Subcutaneous abdominal adipose tissue (tissue), 5 donors: ENCODE data around the gene EDEM2.
A peak's percentile ranks its signal among the peaks of the same experiment; 100 is the strongest.
"Not testable (repeated sequence)": the region's sequence is repeated elsewhere in the genome, so short reads cannot be mapped to it uniquely, and the experiment has no call there.

Source experiments
- H3K27ac ChIP-seq: one replicate; pipeline ENCODE4 v1.7.0; 2013; ENCODE audit warnings: low read depth, mild to moderate bottlenecking, inconsistent platforms, low read length, moderate library complexity
- H3K27me3 ChIP-seq, 5 donors: one replicate each; pipeline ENCODE4 v1.7.0; 2013; ENCODE audit warnings: low read length in 5 of 5, inconsistent platforms in 1 of 5; ENCODE audit not compliant: control insufficient read depth in 5 of 5, insufficient read depth in 4 of 5
- H3K36me3 ChIP-seq, 5 donors: one replicate each; pipeline ENCODE4 v1.7.0; 2013; ENCODE audit warnings: low read length in 5 of 5; ENCODE audit not compliant: control insufficient read depth in 5 of 5, insufficient read depth in 5 of 5
- H3K4me1 ChIP-seq, 5 donors: one replicate each; pipeline ENCODE4 v1.7.0; 2013; ENCODE audit warnings: low read length in 5 of 5, mild to moderate bottlenecking in 3 of 5, moderate library complexity in 1 of 5; ENCODE audit not compliant: control insufficient read depth in 5 of 5, insufficient read depth in 5 of 5
- H3K4me3 ChIP-seq, 5 donors: one replicate each; pipeline ENCODE4 v1.7.0; 2013; ENCODE audit warnings: low read length in 5 of 5, low read depth in 1 of 5
- H3K9ac ChIP-seq, 5 donors: one replicate each; pipeline ENCODE4 v1.7.0; 2013; ENCODE audit warnings: low read length in 5 of 5, mild to moderate bottlenecking in 4 of 5, moderate library complexity in 3 of 5
- H3K9me3 ChIP-seq, 5 donors: one replicate each; pipeline ENCODE4 v1.7.0; 2013; ENCODE audit warnings: low read length in 5 of 5; ENCODE audit not compliant: control insufficient read depth in 5 of 5
- donor health status: healthy.
- donor health status: healthy.
- donor health status: healthy.
- donor health status: healthy.
- donor health status: healthy.

Gene EDEM2

DNA sequence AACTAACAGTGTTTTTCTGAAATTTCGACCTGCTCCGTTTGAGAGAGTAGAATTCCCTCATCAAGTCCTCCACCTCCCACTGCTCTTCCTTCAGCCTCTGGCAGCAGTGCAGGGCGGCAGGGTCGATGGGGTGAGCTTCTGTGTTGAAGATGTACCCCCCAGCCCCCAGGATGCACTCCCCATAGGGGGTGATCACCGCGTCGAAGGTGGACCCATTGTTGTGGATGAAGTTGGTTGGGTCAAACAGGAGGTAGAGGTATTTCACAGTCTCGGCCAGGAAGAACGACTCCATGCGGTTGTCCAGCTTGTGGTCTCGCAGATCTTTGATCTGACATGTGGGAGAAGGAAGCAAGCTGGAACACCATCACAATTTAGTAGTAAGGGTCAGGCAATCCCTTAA, 31.5 kb downstream of the EDEM2 start:
- no peak overlapping the region for H3K9ac ChIP-seq
- no peaks in the 10 kb centered on the region for H3K9me3 ChIP-seq
- H3K4me1 ChIP-seq: peaks cover 0 to 13% (median 5%) of the 10 kb centered on the region in 5 donors
- peaks cover 4 to 53% (median 36%) of the 10 kb centered on the region in 5 donors for H3K36me3 ChIP-seq
- no peaks in the 10 kb centered on the region for H3K27me3 ChIP-seq
- no peak overlapping the region for H3K4me3 ChIP-seq
- no peak overlapping the region for H3K27ac ChIP-seq

DNA sequence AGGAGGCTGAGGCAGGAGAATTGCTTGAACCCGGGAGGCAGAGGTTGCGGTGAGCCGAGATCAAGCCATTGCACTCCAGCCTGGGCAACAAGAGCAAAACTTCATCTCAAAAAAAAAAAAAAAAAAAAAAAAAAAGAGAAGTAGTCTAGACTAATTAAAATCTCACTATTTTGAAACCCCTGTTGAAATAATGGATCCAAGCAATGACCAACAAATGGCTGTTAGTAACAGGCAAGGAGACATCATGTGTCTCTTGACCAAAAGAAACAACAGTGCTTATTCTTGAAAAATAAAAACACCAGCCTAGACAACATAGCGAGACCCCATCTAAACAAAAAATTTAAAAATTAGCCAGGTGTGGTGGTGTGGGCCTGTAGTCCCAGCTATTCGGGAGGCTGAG, 34.9 kb downstream of the EDEM2 start:
- peaks cover 0 to 31% (median 16%) of the 10 kb centered on the region in 5 donors for H3K36me3 ChIP-seq
- not testable (repeated sequence) for H3K9me3 ChIP-seq, H3K27me3 ChIP-seq, H3K4me1 ChIP-seq, H3K27ac ChIP-seq, H3K9ac ChIP-seq, H3K4me3 ChIP-seq

DNA sequence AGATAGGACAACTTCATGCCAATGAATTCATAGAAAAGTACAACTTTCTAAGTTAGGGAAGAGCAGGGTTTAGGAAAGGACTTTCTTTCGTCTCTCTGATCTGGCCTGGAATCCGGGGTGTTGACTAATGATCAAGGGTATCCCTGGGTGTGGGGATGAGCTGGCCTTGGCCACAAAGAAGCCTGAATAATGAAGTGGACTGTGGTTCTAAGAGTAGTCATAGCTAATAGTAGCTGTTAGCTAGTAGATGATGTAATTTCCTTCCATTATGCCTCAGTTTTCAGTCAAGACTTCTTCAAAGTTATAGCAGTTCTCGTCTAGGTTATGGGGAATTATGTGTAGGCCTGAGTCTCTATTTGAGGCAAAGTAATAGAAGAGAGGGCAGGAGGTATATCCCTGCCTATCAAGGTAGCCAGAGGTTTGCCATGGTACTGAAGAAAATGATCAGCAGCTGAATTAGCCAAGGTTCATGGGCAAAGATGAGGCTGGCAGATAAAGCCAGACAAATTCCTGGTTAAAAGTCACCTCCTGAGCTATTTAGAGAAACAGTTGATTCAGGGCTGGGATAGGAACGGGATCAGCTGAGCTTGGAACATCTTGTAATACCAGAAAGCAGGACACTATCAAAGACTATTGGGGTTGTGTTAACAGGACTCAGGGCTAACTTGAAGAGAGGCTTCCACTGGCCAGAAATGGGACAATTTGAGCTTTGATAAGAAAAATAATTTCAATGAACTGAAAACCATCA, 35.8 kb downstream of the EDEM2 start:
- no peaks in the 10 kb centered on the region for H3K9me3 ChIP-seq
- H3K36me3 ChIP-seq: peaks cover 0 to 30% (median 14%) of the 10 kb centered on the region in 5 donors
- peaks cover 0 to 8% (median 0%) of the 10 kb centered on the region in 5 donors for H3K4me1 ChIP-seq
- H3K9ac ChIP-seq: no peak overlapping the region
- no peak overlapping the region for H3K4me3 ChIP-seq
- H3K27me3 ChIP-seq: no peaks in the 10 kb centered on the region
- H3K27ac ChIP-seq: no peak overlapping the region

DNA sequence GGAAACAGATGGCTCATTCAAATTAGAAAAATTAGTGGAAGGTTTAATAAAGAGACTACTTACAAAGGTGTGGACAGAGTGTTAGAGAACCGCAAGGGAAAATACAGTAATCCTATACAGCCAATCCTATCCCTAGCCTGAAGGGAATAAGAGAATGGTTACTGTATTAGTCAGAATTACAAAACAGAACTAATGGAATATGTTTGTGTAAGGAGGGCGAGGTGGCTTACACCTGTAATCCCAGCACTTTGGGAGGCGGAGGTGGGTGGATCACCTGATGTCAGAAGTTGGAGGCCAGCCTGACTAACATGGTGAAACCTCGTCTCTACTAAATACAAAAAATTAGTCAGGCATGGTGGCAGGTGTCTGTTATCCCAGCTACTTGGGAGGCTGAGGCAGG, 38.2 kb downstream of the EDEM2 start:
- H3K4me3 ChIP-seq: no peak overlapping the region
- peaks cover 0 to 9% (median 0%) of the 10 kb centered on the region in 5 donors for H3K36me3 ChIP-seq

DNA sequence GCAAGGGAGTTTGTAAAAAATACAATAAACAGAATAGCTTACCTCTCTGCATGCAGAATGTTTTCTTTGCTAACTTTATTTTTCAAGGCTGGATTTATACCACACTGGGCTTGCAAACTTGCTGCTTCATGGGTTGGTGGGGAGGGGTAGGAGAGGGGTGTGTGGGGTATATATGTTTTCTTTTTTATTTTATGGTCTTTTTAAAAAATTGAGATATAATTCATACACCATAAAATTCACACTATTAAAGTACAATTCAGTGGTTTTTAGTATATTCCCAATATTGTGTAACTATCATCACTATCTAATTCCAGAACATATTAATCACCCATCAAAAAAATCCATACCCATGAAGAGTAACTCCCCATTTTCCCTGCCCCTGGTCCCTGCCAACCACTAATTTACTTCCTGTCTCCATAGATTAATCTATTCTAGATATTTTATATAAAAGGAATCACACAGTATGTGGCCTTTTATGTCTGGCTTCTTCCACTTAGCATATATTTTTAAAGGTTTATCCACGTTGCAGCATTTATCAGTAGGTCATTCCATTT, 40.2 kb downstream of the EDEM2 start:
- peaks cover 0 to 9% (median 0%) of the 10 kb centered on the region in 5 donors for H3K36me3 ChIP-seq
- H3K9ac ChIP-seq: no peak overlapping the region
- H3K4me1 ChIP-seq: peaks cover 0 to 12% (median 7%) of the 10 kb centered on the region in 5 donors
- no peaks in the 10 kb centered on the region for H3K9me3 ChIP-seq
- H3K27me3 ChIP-seq: no peaks in the 10 kb centered on the region
- no peak overlapping the region for H3K4me3 ChIP-seq
- no peak overlapping the region for H3K27ac ChIP-seq

More for the DNA sequence above, 38.2 kb downstream of the EDEM2 start:
- no peak overlapping the region for H3K27ac ChIP-seq
- H3K4me1 ChIP-seq: peaks cover 0 to 7% (median 2%) of the 10 kb centered on the region in 5 donors
- H3K9ac ChIP-seq: no peak overlapping the region
- H3K9me3 ChIP-seq: no peaks in the 10 kb centered on the region
- H3K27me3 ChIP-seq: no peaks in the 10 kb centered on the region

DNA sequence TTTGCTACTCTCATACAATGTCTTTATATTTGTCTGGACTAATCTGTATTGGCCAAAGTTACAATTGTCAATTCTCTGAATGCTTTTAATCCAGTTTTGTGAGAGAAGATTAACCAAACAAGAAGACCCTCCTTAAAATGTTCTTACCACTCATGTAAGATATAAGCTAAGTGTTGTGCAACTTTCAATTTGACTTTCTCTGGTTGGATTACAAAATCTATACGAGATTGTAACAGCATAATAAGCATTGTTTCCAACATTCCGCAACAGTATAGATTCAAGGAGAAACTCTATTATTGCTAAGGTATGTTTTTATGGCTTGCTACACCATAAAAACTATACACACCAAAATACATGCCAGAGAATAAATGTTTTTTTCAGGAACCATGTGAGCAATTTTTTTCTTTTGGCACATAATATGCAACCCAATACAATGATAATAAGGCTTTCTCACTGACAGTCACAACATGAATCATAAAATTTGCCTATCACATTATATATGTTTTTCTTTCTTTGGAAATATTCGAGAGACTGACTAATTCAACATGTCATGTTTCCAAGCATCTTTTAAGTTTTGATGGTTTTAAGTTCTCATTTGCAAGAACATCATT, 42.3 kb downstream of the EDEM2 start:
- Histone ChIP-seq H3K27ac (no peak overlapping the region), H3K4me1 (peaks cover 0 to 21% (median 16%) of the 10 kb centered on the region in 5 donors), H3K4me3 (no peak overlapping the region), H3K36me3 (no peaks in the 10 kb centered on the region), H3K27me3 (no peaks in the 10 kb centered on the region), H3K9ac (no peak overlapping the region), H3K9me3 (no peaks in the 10 kb centered on the region)

DNA sequence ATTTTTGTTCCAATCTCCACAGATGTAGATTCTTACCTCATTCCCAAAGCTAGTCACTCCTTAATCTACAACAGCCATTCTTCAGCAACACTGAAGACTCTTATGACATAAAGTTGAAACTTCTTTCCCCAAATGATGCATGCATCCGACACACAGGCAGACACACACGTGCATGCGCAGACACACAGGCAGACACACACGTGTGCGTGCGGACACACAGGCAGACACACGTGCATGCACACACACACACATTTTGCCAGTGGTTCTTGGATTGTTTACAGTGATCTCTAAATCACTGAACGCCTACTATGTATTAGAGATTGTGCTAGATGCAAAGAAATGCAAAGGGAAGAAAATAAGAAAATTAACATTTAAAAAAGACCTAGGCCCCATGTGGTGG, 45.5 kb downstream of the EDEM2 start:
- Histone ChIP-seq H3K4me1 (peaks cover 0 to 25% (median 19%) of the 10 kb centered on the region in 5 donors), H3K27ac (no peak overlapping the region), H3K4me3 (no peak overlapping the region), H3K9me3 (no peaks in the 10 kb centered on the region), H3K27me3 (no peaks in the 10 kb centered on the region), H3K9ac (no peak overlapping the region), H3K36me3 (no peaks in the 10 kb centered on the region)

DNA sequence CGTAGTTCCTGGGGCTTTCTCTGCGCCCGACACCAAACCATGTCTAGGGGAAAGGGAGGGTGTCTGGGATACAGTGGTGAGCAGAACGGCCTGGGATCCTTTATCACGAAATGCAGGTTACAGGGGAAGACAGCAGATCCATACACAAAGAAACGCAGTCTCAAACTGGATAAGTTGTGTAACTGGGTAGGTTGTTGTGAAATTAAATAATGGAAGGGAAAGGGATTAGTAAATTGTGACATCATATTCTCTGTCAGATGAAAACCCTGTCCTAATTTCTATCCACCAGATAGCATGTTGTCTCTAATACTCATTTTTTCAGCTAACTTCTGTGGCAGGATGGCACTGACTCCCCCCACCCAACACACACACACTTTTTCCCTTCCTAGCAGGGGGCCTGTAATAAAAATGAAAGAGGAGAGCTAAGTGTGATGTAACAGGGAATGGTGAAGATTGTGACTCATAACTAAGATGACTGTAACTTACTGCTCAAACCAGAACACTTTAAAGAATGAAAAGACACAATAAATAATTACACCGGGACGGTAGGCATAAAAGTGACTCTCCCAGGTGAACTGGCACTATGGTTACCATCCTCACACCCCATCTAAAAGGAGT, 53.8 kb downstream of the EDEM2 start:
- H3K27ac ChIP-seq: peak overlapping the region; percentile 93
- H3K9ac ChIP-seq: peak overlapping the region; percentile 91 to 100 (median 98)
- H3K4me3 ChIP-seq: peak overlapping the region; percentile 77 to 97 (median 90)

DNA sequence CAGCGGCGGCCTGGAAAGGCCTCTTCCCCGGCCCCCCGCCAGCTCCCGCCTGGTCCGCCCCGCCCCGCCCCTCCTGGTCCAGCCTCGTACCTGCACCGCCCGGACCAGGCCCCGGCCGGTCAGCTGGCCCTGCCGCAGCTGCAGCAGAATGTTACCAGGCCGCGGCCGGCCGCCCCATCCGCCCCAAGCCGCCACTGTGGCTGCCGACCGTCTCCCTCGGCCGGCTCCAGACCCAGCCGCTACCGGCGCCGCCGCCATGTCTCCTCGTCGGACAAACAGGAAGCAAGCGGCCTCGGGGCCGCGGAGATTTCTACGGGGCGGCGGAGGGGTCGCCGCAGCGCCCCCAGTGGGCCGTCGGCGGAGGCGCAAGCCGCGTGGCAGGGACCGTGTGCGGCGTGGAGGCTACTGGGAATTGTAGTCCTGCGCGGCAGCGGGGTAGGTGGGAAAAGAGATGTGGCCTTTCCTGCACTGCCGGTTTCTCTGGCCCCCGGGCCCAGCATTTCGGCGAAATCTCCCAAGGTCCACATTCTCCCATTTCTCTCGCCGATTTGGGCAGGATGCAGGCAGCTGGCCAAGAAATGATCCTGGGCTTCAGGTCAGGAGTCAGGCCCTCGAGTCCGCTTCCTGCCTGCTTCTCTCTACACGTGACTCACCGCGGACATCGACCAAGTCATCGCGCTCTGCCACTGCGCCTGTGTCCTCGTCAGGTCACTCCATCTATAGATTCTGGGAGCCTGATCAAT, 54.4 kb downstream of the EDEM2 start, which contains the start of gene TRPC4AP:
TRPC4AP (minus strand) TSS at position 284 of the 743 bp plus-strand sequence; CDS start at position 258, 26 bp downstream.
- H3K36me3 ChIP-seq: peaks cover 0 to 5% (median 2%) of the 10 kb centered on the region in 5 donors
- H3K4me1 ChIP-seq: peaks cover 3 to 41% (median 38%) of the 10 kb centered on the region in 5 donors
- peak within 1 kb of the TSS; percentile 95 to 100 (median 98) for H3K9ac ChIP-seq
- H3K27ac ChIP-seq: peak within 1 kb of the TSS; percentile 93
- H3K4me3 ChIP-seq: peak within 1 kb of the TSS; percentile 86 to 97 (median 94)
- no peaks in the 10 kb centered on the region for H3K27me3 ChIP-seq
- no peaks in the 10 kb centered on the region for H3K9me3 ChIP-seq

More for the DNA sequence above, 53.8 kb downstream of the EDEM2 start:
- peaks cover 0 to 5% (median 2%) of the 10 kb centered on the region in 5 donors for H3K36me3 ChIP-seq
- peaks cover 0 to 34% (median 32%) of the 10 kb centered on the region in 5 donors for H3K4me1 ChIP-seq
- no peaks in the 10 kb centered on the region for H3K9me3 ChIP-seq
- H3K27me3 ChIP-seq: no peaks in the 10 kb centered on the region
